Adrenal gland (tissue), 5 donors: ENCODE results near the gene PDGFRB.

Source experiments
- CTCF ChIP-seq, 6 experiments: fragments of 450-650 bp in 4 of 6; fragments of 200-600 bp in 2 of 6; sonication (generic) in 1 of 6; IDR thresholded peaks; 1 replicate in 5 of 6; 2 replicates in 1 of 6; pipeline versions ENCODE4 v1.5.1 to v1.8.0; 2016 to 2021; ENCODE audit warnings: antibody characterized with exemption in 6 of 6, mild to moderate bottlenecking in 2 of 6, moderate library complexity in 1 of 6
- POLR2A ChIP-seq, 2 donors: fragments of 450-650 bp; IDR thresholded peaks; one replicate each; pipeline ENCODE4 v1.6.1; 2017; ENCODE audit warnings: antibody characterized with exemption in 2 of 2, mild to moderate bottlenecking in 2 of 2, moderate library complexity in 1 of 2
- donor health status: DM: no; HTN: no; CAD: no.

GRCh38 chr5:150104550-150104870 lies 51.1 kb downstream of the PDGFRB start:
- TF ChIP-seq CTCF (IDR thresholded peaks at IDR 0.05) (no peak), POLR2A (IDR thresholded peaks at IDR 0.05) (no peak)
